H9 (cell line): Measurements from ENCODE around the gene ZFAND3. TPM values are rescaled to one million over a fixed set of nuclear protein-coding genes. Genes with fewer than 3 reads are reported as not detected.

ENCODE experiments used
- DNase-seq: peaks from one replicate; pipeline ENCODE4 v3.0.0-alpha.2; 2017
- H2AFZ ChIP-seq: one replicate; pipeline ENCODE4 v1.6.1; 2013; ENCODE audit warnings: mild to moderate bottlenecking, low read length, control low read depth, moderate library complexity
- H2AK5ac ChIP-seq: 2 replicates; pipeline ENCODE4 v1.6.1; 2013; ENCODE audit warnings: low read length, control low read depth, mixed read lengths; ENCODE audit not compliant: insufficient read length
- H2BK120ac ChIP-seq: one replicate; pipeline ENCODE4 v1.6.1; 2013; ENCODE audit warnings: low read depth, mild to moderate bottlenecking, low read length, control low read depth, inconsistent platforms; ENCODE audit not compliant: poor library complexity, severe bottlenecking
- H2BK12ac ChIP-seq: 2 replicates; pipeline ENCODE4 v1.6.1; 2013; ENCODE audit warnings: low read length, control low read depth, mixed read lengths, low read depth; ENCODE audit not compliant: insufficient read length
- H2BK15ac ChIP-seq: 2 replicates; pipeline ENCODE4 v1.6.1; 2013; ENCODE audit warnings: low read depth, low read length, control low read depth
- H2BK20ac ChIP-seq: one replicate; pipeline ENCODE4 v1.6.1; 2013; ENCODE audit warnings: low read depth, mild to moderate bottlenecking, low read length, control low read depth, inconsistent platforms; ENCODE audit not compliant: poor library complexity, severe bottlenecking
- H2BK5ac ChIP-seq: 2 replicates; pipeline ENCODE4 v1.6.1; 2013; ENCODE audit warnings: low read length, control low read depth, mixed read lengths; ENCODE audit not compliant: insufficient read length
- H3K14ac ChIP-seq: 2 replicates; pipeline ENCODE4 v1.6.1; 2013; ENCODE audit warnings: low read length, control low read depth; ENCODE audit not compliant: insufficient read depth
- H3K18ac ChIP-seq: 2 replicates; pipeline ENCODE4 v1.6.1; 2013; ENCODE audit warnings: low read depth, mild to moderate bottlenecking, mixed read lengths, low read length, control low read depth; ENCODE audit not compliant: insufficient read length
- H3K23ac ChIP-seq: 2 replicates; pipeline ENCODE4 v1.6.1; 2013; ENCODE audit warnings: low read length, control low read depth, mixed read lengths, low read depth; ENCODE audit not compliant: insufficient read length
- H3K23me2 ChIP-seq: 2 replicates; pipeline ENCODE4 v1.6.1; 2013; ENCODE audit warnings: low read depth, mild to moderate bottlenecking, mixed read lengths, low read length, control low read depth; ENCODE audit not compliant: insufficient read length, poor library complexity, severe bottlenecking
- H3K27ac ChIP-seq: 2 replicates; pipeline ENCODE4 v1.5.1; 2013; ENCODE audit warnings: low read length, control low read depth, mixed read lengths, low read depth; ENCODE audit not compliant: insufficient read length
- H3K27me3 ChIP-seq: 2 replicates; pipeline ENCODE4 v1.6.1; 2013; ENCODE audit warnings: low read length, control low read depth, inconsistent platforms; ENCODE audit not compliant: insufficient read depth
- H3K4ac ChIP-seq: 2 replicates; pipeline ENCODE4 v1.6.1; 2013; ENCODE audit warnings: low read depth, mild to moderate bottlenecking, control low read depth, inconsistent platforms, low read length, moderate library complexity
- H3K4me1 ChIP-seq: 2 replicates; pipeline ENCODE4 v1.6.1; 2013; ENCODE audit warnings: low read length, control low read depth, inconsistent platforms; ENCODE audit not compliant: insufficient read depth
- H3K4me2 ChIP-seq: 2 replicates; pipeline ENCODE4 v1.6.1; 2013; ENCODE audit warnings: low read length, control low read depth, mixed read lengths; ENCODE audit not compliant: insufficient read length, insufficient read depth
- H3K56ac ChIP-seq: 2 replicates; pipeline ENCODE4 v1.6.1; 2013; ENCODE audit warnings: low read depth, mild to moderate bottlenecking, mixed read lengths, low read length, control low read depth; ENCODE audit not compliant: insufficient read length
- H3K79me1 ChIP-seq: 2 replicates; pipeline ENCODE4 v1.6.1; 2013; ENCODE audit warnings: low read depth, mild to moderate bottlenecking, moderate library complexity, low read length, control low read depth, inconsistent platforms; ENCODE audit not compliant: insufficient read depth, poor library complexity, severe bottlenecking
- H3K79me2 ChIP-seq: 2 replicates; pipeline ENCODE4 v1.6.1; 2013; ENCODE audit warnings: low read length, control low read depth, inconsistent platforms; ENCODE audit not compliant: insufficient read depth
- H3K9ac ChIP-seq: 2 replicates; pipeline ENCODE4 v1.6.1; 2013; ENCODE audit warnings: low read length, control low read depth, mixed read lengths; ENCODE audit not compliant: insufficient read length; ENCODE audit errors: extremely low read depth
- H3K9me3 ChIP-seq: one replicate; pipeline ENCODE4 v1.6.1; 2013; ENCODE audit warnings: low read depth, low read length, inconsistent platforms; ENCODE audit not compliant: control insufficient read depth
- H3T11ph ChIP-seq: one replicate; pipeline ENCODE4 v1.6.1; 2013; ENCODE audit warnings: mild to moderate bottlenecking, low read length, control low read depth, inconsistent platforms
- H4K20me1 ChIP-seq: one replicate; pipeline ENCODE4 v1.6.1; 2013; ENCODE audit not compliant: control insufficient read depth, insufficient read length, insufficient read depth
- H4K5ac ChIP-seq: 2 replicates; pipeline ENCODE4 v1.6.1; 2013; ENCODE audit warnings: low read depth, mild to moderate bottlenecking, mixed read lengths, low read length, control low read depth; ENCODE audit not compliant: insufficient read length
- H4K8ac ChIP-seq: replicated peaks from 2 replicates; pipeline ENCODE4 v1.6.1; 2013; ENCODE audit warnings: low read length, control low read depth, mixed read lengths, low read depth; ENCODE audit not compliant: insufficient read length
- H4K91ac ChIP-seq: 2 replicates; pipeline ENCODE4 v1.6.1; 2013; ENCODE audit warnings: low read depth, mild to moderate bottlenecking, moderate library complexity, mixed read lengths, low read length, control low read depth; ENCODE audit not compliant: insufficient read length
- H3K27ac Mint-ChIP-seq, 3 experiments: 2 replicates in 2 of 3; 3 replicates in 1 of 3; pipeline ENCODE4 v1.8.0; 2020 to 2021; ENCODE audit warnings: mixed read lengths in 3 of 3, mild to moderate bottlenecking in 1 of 3, moderate library complexity in 1 of 3
- H3K27me3 Mint-ChIP-seq: 2 replicates; pipeline ENCODE4 v1.8.0; 2021; ENCODE audit warnings: low read depth, mild to moderate bottlenecking, moderate library complexity, mixed read lengths
- H3K36me3 Mint-ChIP-seq, 3 experiments: 2 replicates in 2 of 3; 3 replicates in 1 of 3; pipeline ENCODE4 v1.8.0; 2020 to 2021; ENCODE audit warnings: low read depth in 3 of 3, mixed read lengths in 3 of 3; ENCODE audit not compliant: insufficient read depth in 1 of 3
- H3K4me1 Mint-ChIP-seq, 2 experiments: 2 replicates each; pipeline ENCODE4 v1.8.0; 2020; ENCODE audit warnings: mixed read lengths in 2 of 2
- H3K4me3 Mint-ChIP-seq, 2 experiments: 2 replicates in 1 of 2; 3 replicates in 1 of 2; pipeline ENCODE4 v1.8.0; 2020 to 2021; ENCODE audit warnings: mild to moderate bottlenecking in 2 of 2, mixed read lengths in 2 of 2, moderate library complexity in 1 of 2
- H3K9me3 Mint-ChIP-seq, 2 experiments: 2 replicates in 1 of 2; 3 replicates in 1 of 2; pipeline ENCODE4 v1.8.0; 2020; ENCODE audit warnings: mild to moderate bottlenecking in 2 of 2, mixed read lengths in 2 of 2, moderate library complexity in 1 of 2
- CTCF ChIP-seq: fragments of 200-600 bp; sonication (generic); conservative IDR thresholded peaks from 3 replicates; pipeline ENCODE4 v1.8.0; 2021; ENCODE audit warnings: antibody characterized with exemption, mild to moderate bottlenecking
- WGBS: extraction: QIAGEN DNeasy Blood & Tissue Kit; methylation state at CpG from one replicate; pipeline ENCODE4 v1.1.7; 2013; ENCODE audit warnings: missing lambda C conversion rate, low lambda C conversion rate, mixed read lengths; ENCODE audit not compliant: insufficient read length; ENCODE audit errors: extremely low coverage; 5-methylcytosine and 5-hydroxymethylcytosine counted together
- total RNA-seq: library from RNA; stranded (reverse); gene quantifications from 2 replicates; pipeline ENCODE4 v1.2.1, GENCODE V29; 2021

Gene ZFAND3
- total RNA-seq, 1 experiment from 2014 or later = 57.7 TPM

- Histone ChIP-seq H3K14ac (no peak overlapping the region), H2AK5ac (no peak overlapping the region), H3K27me3 (no peaks in the 10 kb centered on the region), H2BK15ac (no peak overlapping the region), H3K79me1 (no peaks in the 10 kb centered on the region), H4K20me1 (no peaks in the 10 kb centered on the region), H3K23ac (no peak overlapping the region), H3K4ac (no peak overlapping the region), H3K79me2 (no peaks in the 10 kb centered on the region), H3K18ac (no peak overlapping the region), H4K5ac (no peak overlapping the region), H2BK120ac (no peak overlapping the region), H3K4me2 (no peak overlapping the region), H3K9me3 (no peaks in the 10 kb centered on the region), H3K4me1 (no peaks in the 10 kb centered on the region), H3K27ac (no peak overlapping the region), H2BK5ac (no peak overlapping the region), H2BK12ac (no peak overlapping the region), H4K8ac (no peak overlapping the region), H3K9ac (no peak overlapping the region), H3K23me2 (no peaks in the 10 kb centered on the region), H2AFZ (no peak overlapping the region), H2BK20ac (no peak overlapping the region), H3T11ph (no peak overlapping the region), H3K56ac (no peak overlapping the region), H4K91ac (no peak overlapping the region)
- no peak for DNase-seq
- Mint-ChIP-seq H3K4me1 (no peaks in the 10 kb centered on the region), H3K4me3 (no peak overlapping the region), H3K27ac (no peak overlapping the region), H3K9me3 (no peaks in the 10 kb centered on the region), H3K36me3 (no peaks in the 10 kb centered on the region), H3K27me3 (no peaks in the 10 kb centered on the region)
- TF ChIP-seq CTCF = no peak
- no CpG with 5 or more reads among the region's 3 CpGs for WGBS
Measured at GRCh38 chr6:38088829-38089228, 269.3 kb downstream of the ZFAND3 start.
